Measurements from ENCODE around the gene TEX35.

TEX35 gene

GRCh38 chr1:178521241-178521640, 8.3 kb downstream of the TEX35 start:
- no peaks in the 10 kb centered on the region for H3K4me1 ChIP-seq (ENCODE audit: insufficient read depth, poor library complexity, severe bottlenecking)
- TF ChIP-seq CTCF (IDR thresholded peaks at IDR 0.05; ENCODE audit: poor library complexity, severe bottlenecking): no peak
- H3K4me3 ChIP-seq (ENCODE audit: severe bottlenecking): no peak overlapping the region
- DNase-seq (ENCODE audit: low spot score) (no peak), ATAC-seq (ENCODE audit: low read depth) (no peak)
- H3K27ac ChIP-seq (ENCODE audit: poor library complexity, severe bottlenecking): no peak overlapping the region
- no peaks in the 10 kb centered on the region for H3K9me3 ChIP-seq (ENCODE audit: severe bottlenecking)
- no peaks in the 10 kb centered on the region for H3K36me3 ChIP-seq (ENCODE audit: low read depth)
- H3K27me3 ChIP-seq (ENCODE audit: insufficient read depth, poor library complexity, severe bottlenecking): no peaks in the 10 kb centered on the region

- H3K27ac ChIP-seq (ENCODE audit: poor library complexity, severe bottlenecking): no peak overlapping the region
- H3K9me3 ChIP-seq (ENCODE audit: severe bottlenecking): no peaks in the 10 kb centered on the region
- no peaks in the 10 kb centered on the region for H3K27me3 ChIP-seq (ENCODE audit: insufficient read depth, poor library complexity, severe bottlenecking)
- ATAC-seq (ENCODE audit: low read depth) (no peak), DNase-seq (ENCODE audit: low spot score) (no peak)
- no peak for TF ChIP-seq CTCF (IDR thresholded peaks at IDR 0.05; ENCODE audit: poor library complexity, severe bottlenecking)
- no peak overlapping the region for H3K4me3 ChIP-seq (ENCODE audit: severe bottlenecking)
- no peaks in the 10 kb centered on the region for H3K36me3 ChIP-seq (ENCODE audit: low read depth)
- H3K4me1 ChIP-seq (ENCODE audit: insufficient read depth, poor library complexity, severe bottlenecking): peaks cover 14% of the 10 kb centered on the region
These were observed 14.2 kb downstream of the TEX35 start for GRCh38 chr1:178527117-178527516.

- ATAC-seq (ENCODE audit: low read depth) (no peak), DNase-seq (ENCODE audit: low spot score) (no peak)
- Histone ChIP-seq H3K36me3 (ENCODE audit: low read depth) (no peaks in the 10 kb centered on the region), H3K9me3 (ENCODE audit: severe bottlenecking) (no peaks in the 10 kb centered on the region), H3K4me1 (ENCODE audit: insufficient read depth, poor library complexity, severe bottlenecking) (peaks cover 14% of the 10 kb centered on the region), H3K27me3 (ENCODE audit: insufficient read depth, poor library complexity, severe bottlenecking) (no peaks in the 10 kb centered on the region), H3K4me3 (ENCODE audit: severe bottlenecking) (no peak overlapping the region), H3K27ac (ENCODE audit: poor library complexity, severe bottlenecking) (no peak overlapping the region)
- TF ChIP-seq CTCF (IDR thresholded peaks at IDR 0.05; ENCODE audit: poor library complexity, severe bottlenecking): no peak
These were observed 15.5 kb downstream of the TEX35 start for GRCh38 chr1:178528228-178528952.

DNA sequence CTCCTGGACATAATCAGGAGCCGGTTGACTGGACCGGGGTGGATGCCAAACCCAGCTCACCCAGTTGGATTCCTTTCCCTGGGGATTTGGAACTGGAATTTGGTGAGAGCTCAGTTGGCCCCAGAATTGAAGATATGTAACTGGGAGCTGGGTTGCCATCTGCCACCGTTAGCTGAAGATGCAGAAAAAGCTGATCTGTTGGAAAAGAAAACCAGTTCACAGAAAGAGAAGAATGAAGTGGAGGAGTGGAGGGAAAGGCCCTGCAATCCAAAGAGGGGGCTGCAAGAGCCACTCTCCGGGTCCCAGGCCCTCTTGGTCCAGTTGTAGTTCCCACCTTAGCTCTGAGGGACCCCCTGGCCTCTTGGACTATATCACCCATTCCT, 16.0 kb downstream of the TEX35 start:
- Histone ChIP-seq H3K4me3 (ENCODE audit: severe bottlenecking) (no peak overlapping the region), H3K4me1 (ENCODE audit: insufficient read depth, poor library complexity, severe bottlenecking) (peaks cover 14% of the 10 kb centered on the region), H3K36me3 (ENCODE audit: low read depth) (no peaks in the 10 kb centered on the region), H3K9me3 (ENCODE audit: severe bottlenecking) (no peaks in the 10 kb centered on the region), H3K27me3 (ENCODE audit: insufficient read depth, poor library complexity, severe bottlenecking) (no peaks in the 10 kb centered on the region), H3K27ac (ENCODE audit: poor library complexity, severe bottlenecking) (peak overlapping the region; percentile 22)
- DNase-seq (ENCODE audit: low spot score) (no peak), ATAC-seq (ENCODE audit: low read depth) (no peak)
- no peak for TF ChIP-seq CTCF (IDR thresholded peaks at IDR 0.05; ENCODE audit: poor library complexity, severe bottlenecking)

DNA sequence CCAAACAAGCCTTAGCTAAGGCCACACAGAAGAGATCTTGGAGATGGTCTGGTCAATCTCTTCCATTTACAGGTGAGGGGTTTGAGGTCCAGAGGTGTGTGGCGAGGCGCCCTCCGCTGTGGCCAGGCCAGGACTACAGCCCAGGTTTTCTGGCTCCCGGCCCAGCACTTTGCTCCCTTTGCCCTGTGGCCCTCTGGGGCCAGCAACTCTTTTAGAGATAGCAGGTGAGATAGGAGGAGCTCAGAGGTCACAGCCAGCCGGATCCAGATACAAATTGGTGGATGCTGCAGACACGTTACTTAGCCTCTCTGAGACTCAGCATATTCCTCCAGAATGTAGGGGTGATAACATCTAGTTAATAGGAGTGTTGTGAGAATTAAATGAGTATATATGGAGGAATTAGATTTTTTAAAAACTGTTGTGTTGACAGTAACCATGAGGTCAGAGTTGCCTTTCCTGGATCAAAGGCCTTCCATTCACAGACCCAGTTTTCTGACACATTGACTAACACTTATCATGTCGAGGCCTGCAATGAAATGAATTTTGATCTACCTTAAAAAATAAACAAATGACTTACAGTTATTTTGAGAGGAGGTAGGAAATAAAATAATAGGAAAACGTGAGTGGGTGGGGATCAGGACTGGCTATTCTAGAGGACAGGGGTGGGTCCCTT, 16.6 kb downstream of the TEX35 start:
- Histone ChIP-seq H3K4me3 (ENCODE audit: severe bottlenecking) (no peak overlapping the region), H3K27ac (ENCODE audit: poor library complexity, severe bottlenecking) (peak overlapping the region; percentile 22), H3K36me3 (ENCODE audit: low read depth) (no peaks in the 10 kb centered on the region), H3K27me3 (ENCODE audit: insufficient read depth, poor library complexity, severe bottlenecking) (no peaks in the 10 kb centered on the region), H3K4me1 (ENCODE audit: insufficient read depth, poor library complexity, severe bottlenecking) (peaks cover 14% of the 10 kb centered on the region), H3K9me3 (ENCODE audit: severe bottlenecking) (no peaks in the 10 kb centered on the region)
- DNase-seq (ENCODE audit: low spot score) (no peak), ATAC-seq (ENCODE audit: low read depth) (peak; percentile 35)
- no peak for TF ChIP-seq CTCF (IDR thresholded peaks at IDR 0.05; ENCODE audit: poor library complexity, severe bottlenecking)
